Pulmonary artery endothelial cell (primary cell): ENCODE data around the gene EHBP1. TPM values are rescaled to one million over a fixed set of nuclear protein-coding genes. Genes with fewer than 3 reads are reported as not detected.

Experiments
- DNase-seq: peaks from one replicate; pipeline ENCODE4 v3.0.0-alpha.2; 2011; ENCODE audit warnings: low read depth, low spot score
- total RNA-seq: library from RNA; depleted of rRNA; stranded (reverse); fragments of >200 nt; gene quantifications from 2 replicates; pipeline ENCODE4 v1.2.3, GENCODE V29; 2014

The EHBP1 gene
- total RNA-seq, 1 donor from 2014 or later: 22.2 TPM

DNA sequence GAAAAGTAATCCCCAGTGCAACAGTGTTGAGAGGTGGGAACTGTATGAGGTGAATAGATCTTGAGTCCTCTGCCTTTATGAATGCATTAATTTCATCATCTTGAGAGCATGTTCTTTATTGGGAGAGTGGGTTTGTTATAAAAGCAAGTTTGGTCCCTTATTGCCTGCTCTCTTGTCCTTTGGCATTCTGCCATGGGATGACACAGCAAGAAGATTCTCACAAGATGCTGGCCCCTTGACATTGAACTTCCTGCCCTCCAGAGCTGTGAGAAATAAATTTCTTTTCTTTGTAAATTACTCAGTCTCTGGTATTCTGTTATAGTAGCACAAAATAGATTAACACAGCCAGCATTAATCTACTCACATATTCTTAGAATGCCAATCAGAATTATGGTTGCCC, 108.6 kb downstream of the EHBP1 start:
- no peak for DNase-seq

DNA sequence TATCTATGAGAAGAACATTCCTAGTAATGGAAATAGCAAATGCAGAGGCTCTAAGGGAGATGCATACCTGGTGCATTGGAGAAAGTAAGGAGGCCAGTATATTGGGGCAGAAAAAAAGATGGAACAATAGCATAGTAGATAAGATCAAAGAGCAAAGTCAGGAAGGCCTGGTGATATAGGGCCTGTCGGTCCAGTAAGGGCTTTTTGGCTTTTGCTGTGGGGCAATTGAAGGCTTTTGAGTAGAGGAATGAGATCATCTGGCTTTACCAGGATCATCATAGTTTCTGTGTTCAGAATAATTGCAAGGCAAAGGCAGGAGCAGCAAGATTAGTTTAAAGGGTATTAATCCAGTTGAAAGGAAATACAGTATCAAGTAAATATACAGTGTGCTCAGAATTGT, 111.8 kb downstream of the EHBP1 start:
- no peak for DNase-seq

DNA sequence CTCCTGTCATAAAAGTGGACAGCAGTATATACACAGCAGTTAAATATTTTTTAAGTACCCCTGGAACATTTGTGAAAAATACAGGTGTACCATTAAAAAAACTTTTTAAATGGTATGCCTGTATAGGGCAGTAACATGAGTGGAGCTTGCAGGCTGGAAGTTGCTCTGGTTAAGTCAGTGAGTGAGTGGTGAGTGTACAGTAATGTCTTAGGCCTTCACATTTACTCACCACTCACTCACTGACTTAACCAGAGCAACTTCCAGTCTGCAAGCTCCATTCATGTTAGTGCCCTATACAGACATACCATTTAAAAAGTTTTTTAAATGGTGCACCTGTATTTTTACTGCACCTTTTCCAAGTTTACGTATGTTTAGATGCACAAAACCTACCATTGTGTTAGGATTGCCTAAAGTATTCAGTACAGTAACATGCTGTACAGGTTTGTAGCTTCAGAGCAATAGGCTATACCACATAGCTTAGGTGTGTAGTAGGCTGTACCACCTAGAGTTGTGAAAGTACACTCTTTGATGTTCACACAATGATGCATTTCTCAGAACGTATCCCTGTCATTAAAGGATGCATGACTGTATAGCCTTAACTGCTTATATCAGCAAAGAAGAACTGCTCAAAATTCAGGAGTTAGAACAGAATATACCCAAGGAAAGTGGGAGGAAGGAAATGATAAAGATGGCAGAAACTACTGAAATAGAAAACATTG, 112.6 kb downstream of the EHBP1 start:
- DNase-seq: no peak

DNA sequence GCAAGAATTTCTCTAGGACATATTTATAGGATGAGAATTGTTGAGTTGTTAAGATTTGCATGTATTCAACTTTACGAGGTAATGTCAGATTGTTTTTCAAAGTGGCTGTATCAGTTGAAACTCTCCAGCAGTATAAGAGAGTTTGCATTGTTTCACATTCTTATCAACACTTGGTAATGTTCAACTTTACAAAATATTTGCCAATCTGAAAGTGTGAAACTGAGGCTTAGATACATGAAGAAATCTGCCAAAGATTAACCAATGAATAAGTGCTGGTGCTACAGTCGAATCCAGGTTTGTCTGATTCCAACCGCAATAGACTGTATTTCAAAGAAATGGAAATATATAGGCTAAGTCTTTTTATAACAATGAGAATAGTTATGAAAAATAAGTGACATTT, 117.0 kb downstream of the EHBP1 start:
- DNase-seq: no peak

DNA sequence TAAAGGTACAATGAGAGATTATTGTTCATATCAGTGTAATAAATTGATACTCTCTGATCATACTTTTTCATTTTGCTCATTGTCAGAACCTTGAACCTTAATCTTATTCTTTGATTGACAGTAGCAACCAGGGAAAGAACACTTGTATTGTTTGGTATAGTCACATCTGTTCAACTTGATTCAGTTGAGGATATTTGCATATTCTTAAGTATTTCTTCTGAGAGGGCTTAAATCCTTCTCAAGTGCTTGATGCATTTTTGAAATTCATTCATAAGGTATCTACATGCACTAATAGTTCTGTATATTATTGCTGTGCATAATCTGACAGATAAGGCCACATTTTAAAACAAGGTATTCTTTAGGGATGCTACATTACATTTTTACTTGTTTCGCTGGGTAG, 118.9 kb downstream of the EHBP1 start:
- DNase-seq: no peak

DNA sequence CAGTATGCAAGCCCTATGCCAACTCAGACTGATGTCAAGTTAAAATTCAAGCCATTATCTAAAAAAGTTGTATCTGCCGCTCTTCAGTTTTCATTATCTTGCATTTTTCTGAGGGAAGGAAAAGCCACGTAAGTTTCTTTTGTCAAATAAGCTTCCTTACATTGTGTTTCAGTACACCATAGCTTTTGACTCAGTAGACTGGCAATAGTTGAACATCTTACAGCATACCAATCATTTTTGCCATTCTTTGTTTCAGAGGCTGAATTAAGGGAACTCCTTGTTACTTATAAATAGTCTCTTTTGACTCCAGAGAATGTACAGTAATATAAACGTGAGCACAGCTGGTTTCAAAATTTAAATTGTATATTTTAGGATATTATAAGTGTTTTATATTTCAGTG, 120.6 kb downstream of the EHBP1 start:
- peak; percentile 78 for DNase-seq

DNA sequence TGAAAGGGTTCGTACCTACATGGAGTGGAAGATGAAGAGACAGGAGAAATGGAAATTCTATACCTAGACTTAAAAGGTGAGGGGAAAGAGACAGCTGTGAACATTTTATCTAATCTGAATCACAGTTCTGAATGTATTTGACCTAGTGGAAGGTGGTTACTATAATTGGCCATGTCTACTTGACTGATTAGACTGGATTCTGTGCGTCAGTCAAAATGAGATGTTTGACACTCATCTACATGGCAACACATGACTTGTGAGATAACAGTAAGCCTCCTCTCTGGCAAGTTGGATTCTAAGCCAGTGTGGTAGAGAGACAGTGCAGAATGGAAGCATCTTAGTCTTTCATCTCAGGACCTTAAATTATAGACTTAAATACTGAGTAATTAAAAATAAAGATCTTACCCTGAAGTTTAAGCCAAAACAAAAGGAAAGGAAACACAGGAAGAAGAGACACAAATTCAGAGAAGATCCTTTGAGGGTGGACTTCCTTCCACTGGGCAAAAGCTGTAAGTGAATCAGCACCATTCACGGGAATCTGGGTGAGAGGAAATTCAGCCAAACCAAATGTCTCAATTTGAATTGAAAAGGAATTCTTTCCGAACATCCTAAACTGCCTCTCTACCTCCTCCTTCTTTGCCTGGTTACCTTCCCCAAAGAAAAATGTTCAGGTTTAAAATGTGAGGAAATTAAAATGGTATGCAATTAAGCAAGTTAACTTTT, 121.6 kb downstream of the EHBP1 start:
- DNase-seq: no peak

DNA sequence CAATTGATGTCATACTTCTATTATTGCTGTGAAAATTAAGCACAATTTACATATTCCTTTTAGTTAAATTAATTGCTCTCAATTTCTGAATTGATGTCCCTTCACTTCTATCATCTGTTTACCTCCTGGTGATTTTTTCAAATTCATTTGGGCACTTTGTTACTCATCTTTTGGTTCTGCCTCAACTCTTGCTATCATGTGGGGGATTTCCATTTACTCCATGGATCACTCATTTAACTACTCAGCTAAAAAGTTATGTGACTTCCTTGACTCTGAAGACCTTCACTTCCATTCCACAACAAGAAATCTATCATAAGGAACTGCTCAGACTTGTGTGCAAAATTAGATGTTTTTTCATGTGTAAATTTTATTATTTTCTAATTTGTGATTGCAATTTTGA, 126.2 kb downstream of the EHBP1 start:
- DNase-seq: no peak

DNA sequence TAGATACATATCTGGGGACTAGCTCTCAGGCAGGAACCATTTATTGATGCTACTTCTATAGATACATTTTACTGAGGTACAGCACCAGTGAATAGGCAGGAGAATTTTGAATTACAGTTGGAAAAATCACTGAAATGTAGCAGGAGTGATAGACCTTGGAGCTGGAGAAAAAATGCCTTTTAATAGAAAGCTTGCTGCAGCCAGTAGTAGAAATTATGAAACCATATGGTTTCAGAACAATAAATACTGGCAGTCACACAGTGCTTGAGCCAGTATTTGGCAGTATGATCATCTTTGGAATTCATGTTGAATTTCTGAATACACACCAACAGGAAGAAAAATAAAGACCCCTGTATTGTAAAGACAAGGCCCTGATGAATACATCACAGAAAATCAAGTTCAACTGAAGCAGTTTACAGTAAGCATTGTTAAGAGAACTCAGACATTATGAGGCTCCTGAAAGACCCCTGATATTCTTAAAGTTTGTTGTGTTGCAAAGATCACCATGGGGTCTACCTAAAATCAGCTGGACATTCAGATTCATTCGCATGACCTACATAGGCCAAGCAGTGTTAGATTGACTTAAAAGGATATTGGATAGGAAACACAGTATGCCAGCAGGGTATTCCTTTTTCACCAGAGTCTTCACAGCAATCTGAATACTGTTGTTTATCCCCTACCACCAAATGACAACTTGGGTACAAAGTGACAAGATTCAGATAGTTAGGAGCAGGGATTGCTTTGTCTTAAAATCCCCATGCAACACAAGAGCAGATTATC, 139.0 kb downstream of the EHBP1 start:
- DNase-seq: no peak

DNA sequence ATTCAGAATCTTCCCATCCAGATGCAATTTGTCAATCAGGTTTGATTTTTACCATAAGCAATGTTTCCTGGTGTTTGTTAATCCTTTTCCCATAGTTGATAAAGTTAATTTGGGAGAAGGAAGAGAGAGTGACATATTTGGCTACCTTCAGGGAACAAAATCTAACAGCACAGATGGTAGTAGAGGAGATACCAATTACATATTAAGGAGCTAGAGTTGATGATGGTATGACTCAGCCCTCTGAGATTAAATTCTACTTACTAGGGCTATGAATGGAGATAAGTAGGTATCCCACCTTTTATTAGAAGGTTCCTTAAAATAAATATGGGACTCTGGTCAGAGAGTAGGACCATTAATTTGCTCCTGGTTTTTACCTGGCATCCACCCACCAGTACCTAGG, 139.7 kb downstream of the EHBP1 start:
- no peak for DNase-seq

DNA sequence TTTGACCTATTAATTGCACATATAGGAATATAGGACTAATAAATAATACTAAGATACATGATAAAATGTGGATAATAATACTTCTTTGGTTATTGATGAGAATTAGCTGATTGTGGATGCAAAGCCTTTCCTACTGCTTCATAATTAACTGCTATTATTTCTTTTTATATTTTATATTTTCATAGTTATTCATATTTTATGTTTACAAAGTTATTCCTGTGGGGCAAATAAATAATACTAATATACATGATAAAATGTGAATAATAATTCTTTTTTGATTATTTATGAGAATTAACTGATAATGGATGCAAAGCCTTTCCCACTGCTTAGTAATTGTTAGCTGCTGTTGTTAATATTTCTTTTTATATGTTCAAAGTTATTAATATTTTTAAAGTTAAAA, 146.7 kb downstream of the EHBP1 start:
- DNase-seq: no peak

DNA sequence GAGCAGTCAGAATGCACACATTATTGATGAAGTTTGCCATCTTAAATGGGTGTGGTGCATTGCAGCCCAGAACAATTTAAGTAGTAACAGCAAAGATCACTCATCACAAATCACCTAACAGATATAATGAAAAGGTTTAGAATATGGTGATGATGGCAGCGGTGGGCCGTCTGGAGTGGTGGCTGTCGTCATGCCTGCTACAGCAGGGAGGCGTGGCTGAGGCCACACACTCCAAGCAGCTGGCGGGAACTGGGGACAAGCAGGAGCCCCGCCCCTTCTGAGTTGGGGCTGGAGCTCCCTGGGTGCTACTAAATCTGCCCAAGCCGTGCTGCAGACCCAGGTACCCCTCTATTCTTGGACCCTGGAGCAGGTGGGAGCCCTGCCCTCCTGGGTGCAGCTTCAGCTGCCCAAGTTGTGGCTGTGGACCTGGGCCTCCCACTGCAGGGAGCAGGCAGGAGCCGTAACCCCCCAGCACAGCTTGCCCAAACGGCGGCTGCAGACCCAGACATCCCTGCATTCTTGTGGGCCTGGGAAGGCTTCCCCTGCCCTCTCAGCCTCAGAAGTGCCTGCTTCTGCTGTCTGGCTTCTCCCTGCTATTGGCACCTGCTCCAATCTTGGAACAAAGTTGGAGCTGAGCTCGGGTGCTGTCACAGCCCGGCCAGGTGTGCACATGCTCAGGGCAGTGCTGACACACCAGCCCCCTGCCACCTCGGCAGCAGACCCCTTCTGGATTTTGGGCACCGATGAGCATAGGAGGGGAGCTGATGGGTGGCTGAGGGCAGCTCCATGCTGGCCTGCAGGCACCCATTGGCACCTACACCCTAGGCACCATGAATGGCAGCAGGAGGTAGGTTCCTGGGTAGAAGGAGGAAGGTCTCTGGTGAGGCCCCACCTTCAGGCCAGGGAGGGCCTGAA, 149.3 kb downstream of the EHBP1 start:
- DNase-seq: no peak

DNA sequence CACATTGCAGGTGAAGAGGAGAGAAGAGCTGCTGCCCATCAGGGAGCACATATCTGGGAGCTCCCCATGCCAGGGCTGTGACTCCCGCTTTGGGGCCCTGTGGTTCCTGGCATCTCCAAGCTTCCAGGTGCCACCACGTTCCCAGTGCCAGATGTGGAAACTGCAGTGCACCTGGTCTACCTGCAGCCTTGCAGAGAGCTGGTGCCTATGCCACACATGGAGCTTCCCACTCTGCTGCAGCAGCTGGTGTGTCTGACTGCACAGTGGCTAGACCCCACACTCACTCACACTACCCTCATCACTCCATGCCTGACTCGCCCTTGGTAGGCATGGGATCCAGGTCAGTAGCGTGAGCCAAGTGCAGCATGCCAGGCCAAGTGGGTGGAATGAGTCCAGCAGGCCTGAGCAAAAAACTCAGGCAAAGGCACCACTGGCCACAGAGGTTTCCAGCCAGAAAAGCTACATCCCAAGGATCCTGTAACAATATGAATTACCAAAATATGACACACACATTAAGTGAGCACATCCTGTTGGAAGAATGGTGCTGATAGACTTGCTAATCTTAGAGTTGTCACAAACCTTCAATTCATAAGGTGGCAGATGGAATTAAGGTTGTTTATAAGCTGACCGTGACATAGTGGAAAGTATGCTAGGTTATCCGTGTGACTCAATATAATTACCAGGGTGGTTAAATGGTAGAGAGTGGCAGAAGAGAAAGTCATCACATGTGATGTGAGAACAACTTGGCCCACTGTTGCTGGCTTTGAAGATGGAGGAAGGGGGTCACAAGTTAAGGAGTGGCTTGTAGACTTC, 150.9 kb downstream of the EHBP1 start:
- DNase-seq: no peak

DNA sequence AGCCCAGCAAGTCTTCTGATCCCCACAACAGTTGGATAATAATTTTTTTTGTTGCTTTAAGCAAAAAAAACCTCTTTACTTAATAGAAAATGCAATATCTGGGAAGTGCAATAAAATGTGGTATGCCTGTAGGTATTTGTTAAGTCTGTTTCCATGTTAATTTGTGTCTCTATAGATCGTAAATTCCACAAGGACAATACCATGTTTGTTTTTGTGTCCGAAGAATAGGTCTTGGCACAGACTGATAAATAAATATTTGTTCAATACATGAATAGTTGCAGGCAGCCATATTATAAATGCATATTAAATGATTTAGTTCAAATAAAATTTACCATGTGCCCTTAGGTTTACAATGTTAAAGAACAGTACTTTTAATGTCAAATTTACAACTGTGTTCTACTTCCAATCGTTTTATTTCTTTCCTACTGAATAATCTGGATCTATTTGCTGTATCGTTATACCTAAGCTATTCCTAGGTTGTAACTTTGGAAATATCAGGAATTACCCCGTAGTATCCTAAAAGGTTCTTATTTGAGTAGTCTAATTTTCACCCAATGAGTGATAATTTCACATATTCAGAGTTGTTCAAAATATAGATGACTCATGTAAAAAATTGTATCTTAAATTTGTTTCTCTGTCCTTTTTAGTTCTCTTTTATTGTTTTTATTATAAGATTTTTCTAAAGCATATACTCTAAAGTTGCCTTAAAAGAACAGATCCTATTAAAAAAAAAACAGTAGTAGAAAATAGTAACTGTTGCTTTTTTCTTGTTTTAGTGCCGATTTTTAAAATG, 151.8 kb downstream of the EHBP1 start:
- DNase-seq: no peak

DNA sequence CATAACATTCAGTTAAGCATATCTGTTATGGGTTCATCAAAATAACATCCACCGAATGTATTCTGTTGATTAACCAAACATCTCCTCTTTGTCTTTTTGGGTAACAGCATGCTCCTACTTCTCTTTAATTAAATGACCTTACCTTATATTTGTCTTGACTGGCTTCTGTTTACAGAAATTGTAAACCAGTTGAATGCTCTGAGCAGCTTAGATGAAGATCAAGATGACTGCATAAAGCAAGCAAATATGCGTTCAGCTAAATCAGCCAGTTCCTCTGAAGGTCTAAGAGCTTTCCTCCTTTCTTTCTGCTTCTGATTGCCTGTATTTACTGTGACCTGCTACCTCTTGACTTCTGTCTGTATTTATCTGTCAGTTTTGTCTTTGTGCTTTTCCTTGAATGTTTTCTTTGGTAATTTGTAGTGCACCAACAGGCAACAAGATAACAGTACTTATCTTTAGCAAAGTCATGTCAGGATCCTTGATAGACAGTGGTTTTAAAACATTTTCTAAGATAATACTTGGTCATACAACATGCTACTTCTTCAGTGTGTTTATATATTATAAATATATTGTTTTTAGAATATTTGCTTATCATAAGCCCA, 152.8 kb downstream of the EHBP1 start:
- DNase-seq: no peak

DNA sequence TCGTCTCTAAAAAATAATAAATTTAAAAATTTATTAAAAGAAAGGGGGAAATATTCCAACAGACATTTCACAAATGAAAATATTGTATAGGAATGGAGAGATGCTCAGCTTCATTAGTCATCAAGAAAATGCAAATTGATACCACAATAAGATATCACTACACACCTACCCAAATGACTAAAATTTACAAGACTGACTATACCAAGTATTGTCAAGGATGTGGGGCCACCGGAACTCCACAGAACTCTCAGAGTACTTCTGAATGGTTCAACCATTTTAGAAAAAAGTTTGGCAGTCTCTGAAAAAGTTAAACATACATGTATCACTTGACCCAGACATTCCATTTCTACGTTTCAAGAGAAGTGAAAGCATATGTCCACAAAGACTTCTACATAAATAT, 163.4 kb downstream of the EHBP1 start:
- no peak for DNase-seq

DNA sequence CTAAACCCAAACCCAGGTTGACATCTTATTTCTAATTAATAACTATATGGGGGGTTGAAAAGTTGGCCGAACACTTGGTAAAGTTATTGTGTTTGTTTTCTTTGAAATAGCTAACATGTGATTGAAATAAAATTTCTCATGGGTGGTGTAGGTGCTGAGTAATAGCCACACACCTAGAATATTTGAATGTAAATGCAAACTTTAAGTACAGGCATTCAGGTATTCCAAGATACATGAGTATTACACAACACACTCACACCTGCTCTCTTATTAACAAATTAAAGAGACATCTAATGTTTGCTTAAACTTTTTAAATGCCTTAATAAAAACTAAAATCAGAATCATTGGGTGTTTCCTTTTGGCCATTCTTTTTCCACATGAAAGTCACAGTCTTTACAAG, 165.5 kb downstream of the EHBP1 start:
- no peak for DNase-seq

DNA sequence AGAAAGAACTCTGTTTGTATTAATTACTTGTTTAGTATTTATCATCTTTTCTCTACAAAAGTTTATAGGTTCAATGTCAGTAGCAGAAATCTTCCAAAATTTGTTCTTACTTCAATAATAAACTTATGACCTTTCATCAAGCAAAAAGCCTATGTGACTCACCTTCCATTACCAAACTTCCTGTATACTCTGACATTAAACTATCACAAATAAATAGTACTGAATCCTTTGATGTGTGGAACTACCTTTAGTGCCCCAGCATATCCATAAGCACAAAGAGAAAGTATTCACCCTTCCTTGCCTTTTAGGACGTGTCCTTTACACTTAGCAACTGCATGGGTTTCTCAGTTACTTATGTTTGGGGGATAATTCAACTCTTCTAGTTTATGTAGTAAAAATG, 166.0 kb downstream of the EHBP1 start:
- no peak for DNase-seq

DNA sequence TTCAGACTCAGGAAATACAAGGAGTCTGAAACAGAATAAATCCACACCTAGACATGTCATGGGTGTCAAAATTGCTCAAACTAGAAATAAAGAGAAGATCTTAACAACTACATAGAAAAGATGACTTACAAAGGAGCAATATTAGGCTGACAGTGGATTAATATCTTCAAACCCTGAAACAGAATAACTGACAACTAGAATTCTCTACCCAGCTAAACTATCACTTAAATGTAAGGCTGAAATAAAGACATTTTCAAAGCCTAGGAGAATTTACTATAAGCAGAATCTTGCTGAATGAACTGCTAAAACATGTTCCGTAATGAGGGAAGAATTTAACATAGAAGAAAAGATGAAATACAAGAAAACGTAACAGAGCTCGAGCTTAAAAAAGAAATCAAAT, 168.1 kb downstream of the EHBP1 start:
- no peak for DNase-seq
